Measurements from ENCODE around the gene TRABD2B. TPM values are rescaled to one million over a fixed set of nuclear protein-coding genes. Genes with fewer than 3 reads are reported as not detected.

The TRABD2B gene
- total RNA-seq, 1 donor from 2014 or later: 0.89 TPM

DNA sequence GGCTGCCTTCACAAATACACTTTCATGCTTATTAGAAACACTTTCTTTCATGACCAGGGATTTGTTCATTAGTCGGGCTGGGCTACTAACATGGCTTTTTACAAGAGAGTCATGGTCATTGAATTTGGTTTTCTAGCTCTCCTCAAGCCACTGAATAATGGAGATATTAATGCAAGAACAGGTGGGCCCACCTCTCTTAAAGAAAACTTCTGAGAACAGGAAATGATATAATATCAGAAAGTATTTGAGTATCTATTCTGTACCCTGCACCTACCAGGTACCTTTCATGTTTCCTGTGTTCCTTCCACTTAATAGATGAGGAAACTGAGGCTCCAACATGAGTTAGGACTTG, 90.0 kb downstream of the TRABD2B start:
- no peak overlapping the region for H3K9ac ChIP-seq (ENCODE audit: low read length)

DNA sequence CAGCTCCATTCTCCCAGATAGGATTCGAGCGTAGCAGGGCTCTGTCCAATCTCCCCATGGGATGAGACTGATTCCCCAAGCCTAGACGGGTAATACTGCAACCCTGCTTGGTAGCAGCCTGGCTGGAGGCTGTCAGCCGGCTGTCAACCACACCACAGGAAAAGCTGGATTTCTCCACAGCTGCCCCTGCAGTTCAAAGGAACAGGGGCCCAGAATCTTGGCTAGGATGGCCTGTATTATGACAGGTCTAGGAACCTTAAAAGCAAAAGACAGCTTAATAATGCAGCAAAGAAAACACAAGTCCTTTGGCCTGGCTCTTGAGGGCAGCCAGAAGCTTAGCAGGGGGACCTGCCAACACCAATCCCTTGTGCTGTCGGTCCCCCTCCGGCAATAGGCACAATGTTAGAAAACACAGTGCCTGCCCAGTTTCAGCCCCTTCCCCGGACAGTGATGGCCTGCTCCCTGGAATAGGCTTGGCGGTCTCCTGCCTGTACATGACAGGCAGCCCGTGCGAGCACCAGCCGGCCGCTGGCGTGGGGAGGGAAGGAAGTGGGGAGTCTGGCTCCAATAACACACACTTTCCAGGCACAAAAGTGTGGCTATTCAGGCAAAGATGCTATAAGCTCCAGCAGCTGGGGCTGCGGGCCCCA, 90.5 kb downstream of the TRABD2B start:
- Histone ChIP-seq H3K36me3 (ENCODE audit: insufficient read depth, low read length) (no peaks in the 10 kb centered on the region), H4K20me1 (ENCODE audit: insufficient read depth, low read length) (no peaks in the 10 kb centered on the region), H3K79me2 (ENCODE audit: insufficient read depth, low read length) (no peaks in the 10 kb centered on the region), H3K27me3 (ENCODE audit: insufficient read depth, low read length) (peaks cover 6% of the 10 kb centered on the region), H3K4me2 (ENCODE audit: low read length) (no peak overlapping the region), H3K4me3 (ENCODE audit: insufficient read depth, low read depth, low read length) (no peak overlapping the region), H3K9me3 (ENCODE audit: insufficient read depth, low read depth, low read length) (no peaks in the 10 kb centered on the region), H3K27ac (ENCODE audit: low read depth, low read length) (no peak overlapping the region), H3K9ac (ENCODE audit: low read length) (no peak overlapping the region), H3K4me1 (ENCODE audit: insufficient read depth, low read length) (no peaks in the 10 kb centered on the region), H2AFZ (ENCODE audit: low read depth, low read length) (no peak overlapping the region)
- H3K4me1 Mint-ChIP-seq (ENCODE audit: low read depth, unreplicated experiment): peaks cover 21% of the 10 kb centered on the region
- H3K27ac Mint-ChIP-seq (ENCODE audit: unreplicated experiment): no peak overlapping the region
- DNase-seq (ENCODE audit: low read depth) (no peak), FAIRE-seq (no peak)
- no peaks in the 10 kb centered on the region for H3K36me3 Mint-ChIP-seq (ENCODE audit: low read depth, unreplicated experiment)
- no peaks in the 10 kb centered on the region for H3K9me3 Mint-ChIP-seq (ENCODE audit: unreplicated experiment)
- peaks cover 11% of the 10 kb centered on the region for H3K27me3 Mint-ChIP-seq (ENCODE audit: low read depth, unreplicated experiment)
- no peak overlapping the region for H3K4me3 Mint-ChIP-seq (ENCODE audit: unreplicated experiment)
- no peak for TF ChIP-seq EZH2 (IDR thresholded peaks at IDR 0.05; ENCODE audit: insufficient read depth, low read length)
- TF ChIP-seq, protein P1, sequence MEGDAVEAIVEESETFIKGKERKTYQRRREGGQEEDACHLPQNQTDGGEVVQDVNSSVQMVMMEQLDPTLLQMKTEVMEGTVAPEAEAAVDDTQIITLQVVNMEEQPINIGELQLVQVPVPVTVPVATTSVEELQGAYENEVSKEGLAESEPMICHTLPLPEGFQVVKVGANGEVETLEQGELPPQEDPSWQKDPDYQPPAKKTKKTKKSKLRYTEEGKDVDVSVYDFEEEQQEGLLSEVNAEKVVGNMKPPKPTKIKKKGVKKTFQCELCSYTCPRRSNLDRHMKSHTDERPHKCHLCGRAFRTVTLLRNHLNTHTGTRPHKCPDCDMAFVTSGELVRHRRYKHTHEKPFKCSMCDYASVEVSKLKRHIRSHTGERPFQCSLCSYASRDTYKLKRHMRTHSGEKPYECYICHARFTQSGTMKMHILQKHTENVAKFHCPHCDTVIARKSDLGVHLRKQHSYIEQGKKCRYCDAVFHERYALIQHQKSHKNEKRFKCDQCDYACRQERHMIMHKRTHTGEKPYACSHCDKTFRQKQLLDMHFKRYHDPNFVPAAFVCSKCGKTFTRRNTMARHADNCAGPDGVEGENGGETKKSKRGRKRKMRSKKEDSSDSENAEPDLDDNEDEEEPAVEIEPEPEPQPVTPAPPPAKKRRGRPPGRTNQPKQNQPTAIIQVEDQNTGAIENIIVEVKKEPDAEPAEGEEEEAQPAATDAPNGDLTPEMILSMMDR (IDR thresholded peaks at IDR 0.05; ENCODE audit: insufficient read depth, low read depth, low read length): no peak

More for the DNA sequence above, 90.0 kb downstream of the TRABD2B start:
- H3K27me3 ChIP-seq (ENCODE audit: insufficient read depth, low read length): peaks cover 6% of the 10 kb centered on the region
- no peaks in the 10 kb centered on the region for H3K36me3 ChIP-seq (ENCODE audit: insufficient read depth, low read length)
- DNase-seq (ENCODE audit: low read depth) (no peak), FAIRE-seq (no peak)
- H2AFZ ChIP-seq (ENCODE audit: low read depth, low read length): no peak overlapping the region
- Mint-ChIP-seq H3K27me3 (ENCODE audit: low read depth, unreplicated experiment) (peaks cover 11% of the 10 kb centered on the region), H3K27ac (ENCODE audit: unreplicated experiment) (no peak overlapping the region), H3K36me3 (ENCODE audit: low read depth, unreplicated experiment) (no peaks in the 10 kb centered on the region), H3K4me3 (ENCODE audit: unreplicated experiment) (no peak overlapping the region), H3K4me1 (ENCODE audit: low read depth, unreplicated experiment) (peaks cover 26% of the 10 kb centered on the region), H3K9me3 (ENCODE audit: unreplicated experiment) (no peaks in the 10 kb centered on the region)
- no peak for TF ChIP-seq EZH2 (IDR thresholded peaks at IDR 0.05; ENCODE audit: insufficient read depth, low read length)
- TF ChIP-seq, protein P1 (IDR thresholded peaks at IDR 0.05; ENCODE audit: insufficient read depth, low read depth, low read length): no peak
- no peak overlapping the region for H3K27ac ChIP-seq (ENCODE audit: low read depth, low read length)
- no peaks in the 10 kb centered on the region for H3K4me1 ChIP-seq (ENCODE audit: insufficient read depth, low read length)
- no peaks in the 10 kb centered on the region for H3K9me3 ChIP-seq (ENCODE audit: insufficient read depth, low read depth, low read length)
- no peak overlapping the region for H3K4me2 ChIP-seq (ENCODE audit: low read length)
- no peaks in the 10 kb centered on the region for H4K20me1 ChIP-seq (ENCODE audit: insufficient read depth, low read length)
- no peak overlapping the region for H3K4me3 ChIP-seq (ENCODE audit: insufficient read depth, low read depth, low read length)
- no peaks in the 10 kb centered on the region for H3K79me2 ChIP-seq (ENCODE audit: insufficient read depth, low read length)

DNA sequence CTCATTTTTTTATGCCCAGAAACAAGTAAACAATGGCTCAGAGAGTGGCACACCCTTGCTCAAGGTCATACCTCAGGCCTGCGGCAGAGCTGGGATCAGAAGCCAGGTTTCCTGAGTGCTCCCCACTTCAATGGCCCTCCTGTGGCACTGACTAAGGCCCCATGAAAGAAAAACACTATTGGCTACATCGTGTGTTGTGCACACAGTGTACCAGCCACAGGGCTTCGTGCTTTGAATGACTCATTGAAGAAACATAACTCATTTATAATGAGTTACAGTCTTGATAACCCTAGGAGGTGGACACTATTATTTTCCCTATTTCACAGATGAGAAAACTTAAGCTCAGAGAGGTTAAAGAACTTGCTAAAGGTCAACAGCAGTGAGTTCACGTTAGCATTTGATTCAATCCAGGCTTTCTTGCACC, 91.2 kb downstream of the TRABD2B start:
- Mint-ChIP-seq H3K9me3 (ENCODE audit: unreplicated experiment) (no peaks in the 10 kb centered on the region), H3K27ac (ENCODE audit: unreplicated experiment) (no peak overlapping the region), H3K27me3 (ENCODE audit: low read depth, unreplicated experiment) (peaks cover 17% of the 10 kb centered on the region), H3K36me3 (ENCODE audit: low read depth, unreplicated experiment) (no peaks in the 10 kb centered on the region), H3K4me3 (ENCODE audit: unreplicated experiment) (no peak overlapping the region), H3K4me1 (ENCODE audit: low read depth, unreplicated experiment) (peaks cover 16% of the 10 kb centered on the region)
- no peaks in the 10 kb centered on the region for H3K79me2 ChIP-seq (ENCODE audit: insufficient read depth, low read length)
- no peak overlapping the region for H2AFZ ChIP-seq (ENCODE audit: low read depth, low read length)
- no peaks in the 10 kb centered on the region for H3K36me3 ChIP-seq (ENCODE audit: insufficient read depth, low read length)
- peaks cover 6% of the 10 kb centered on the region for H3K27me3 ChIP-seq (ENCODE audit: insufficient read depth, low read length)
- FAIRE-seq (no peak), DNase-seq (ENCODE audit: low read depth) (no peak)
- H3K9me3 ChIP-seq (ENCODE audit: insufficient read depth, low read depth, low read length): no peaks in the 10 kb centered on the region
- no peak overlapping the region for H3K4me3 ChIP-seq (ENCODE audit: insufficient read depth, low read depth, low read length)
- H4K20me1 ChIP-seq (ENCODE audit: insufficient read depth, low read length): no peaks in the 10 kb centered on the region
- H3K4me2 ChIP-seq (ENCODE audit: low read length): no peak overlapping the region
- TF ChIP-seq, protein P1 (IDR thresholded peaks at IDR 0.05; ENCODE audit: insufficient read depth, low read depth, low read length): no peak
- no peak for TF ChIP-seq EZH2 (IDR thresholded peaks at IDR 0.05; ENCODE audit: insufficient read depth, low read length)
- H3K9ac ChIP-seq (ENCODE audit: low read length): no peak overlapping the region
- no peak overlapping the region for H3K27ac ChIP-seq (ENCODE audit: low read depth, low read length)
- no peaks in the 10 kb centered on the region for H3K4me1 ChIP-seq (ENCODE audit: insufficient read depth, low read length)
